Measurements from ENCODE around the gene GNLY.
"Not testable (repeated sequence)": the region's sequence is repeated elsewhere in the genome, so short reads cannot be mapped to it uniquely, and the experiment has no call there.

Gene GNLY

GRCh38 chr2:85694052-85695025 is at the start of gene GNLY:
GNLY (plus strand) TSS chr2:85694358; CDS start chr2:85694419, 61 bp downstream.
- DNase-seq: no peak

GRCh38 chr2:85644909-85645308 is 49.2 kb upstream of the GNLY start:
- no peak for DNase-seq

GRCh38 chr2:85646166-85646565 is 48.0 kb upstream of the GNLY start:
- DNase-seq: no peak

- DNase-seq: no peak
Measured at GRCh38 chr2:85647823-85648526, 46.2 kb upstream of the GNLY start.

GRCh38 chr2:85648619-85649018 is 45.5 kb upstream of the GNLY start:
- DNase-seq: no peak

GRCh38 chr2:85649201-85650190 is 44.7 kb upstream of the GNLY start:
- no peak for DNase-seq

- DNase-seq: no peak
Measured at GRCh38 chr2:85650456-85650855, 43.7 kb upstream of the GNLY start.

- DNase-seq: no peak
Measured at GRCh38 chr2:85651097-85651496, 43.1 kb upstream of the GNLY start.

- no peak for DNase-seq
Measured at GRCh38 chr2:85652056-85652455, 42.1 kb upstream of the GNLY start.

- no peak for DNase-seq
Measured at GRCh38 chr2:85653996-85654395, 40.2 kb upstream of the GNLY start.

- no peak for DNase-seq
Measured at GRCh38 chr2:85655961-85656417, 38.2 kb upstream of the GNLY start.

GRCh38 chr2:85656468-85656867 is 37.7 kb upstream of the GNLY start:
- DNase-seq: no peak

- not testable (repeated sequence) for DNase-seq
Measured at GRCh38 chr2:85657399-85657798, 36.8 kb upstream of the GNLY start.

- no peak for DNase-seq
Measured at GRCh38 chr2:85659324-85659981, 34.7 kb upstream of the GNLY start.

- DNase-seq: not testable (repeated sequence)
Measured at GRCh38 chr2:85660301-85660700, 33.9 kb upstream of the GNLY start.

GRCh38 chr2:85660725-85661124 is 33.4 kb upstream of the GNLY start:
- no peak for DNase-seq

- DNase-seq: no peak
Measured at GRCh38 chr2:85661139-85661858, 32.9 kb upstream of the GNLY start.

GRCh38 chr2:85662899-85663593 is 31.1 kb upstream of the GNLY start:
- DNase-seq: no peak

GRCh38 chr2:85663594-85664565 is 30.3 kb upstream of the GNLY start:
- no peak for DNase-seq
